ENCODE measurements around the gene FOXP1.

DNA sequence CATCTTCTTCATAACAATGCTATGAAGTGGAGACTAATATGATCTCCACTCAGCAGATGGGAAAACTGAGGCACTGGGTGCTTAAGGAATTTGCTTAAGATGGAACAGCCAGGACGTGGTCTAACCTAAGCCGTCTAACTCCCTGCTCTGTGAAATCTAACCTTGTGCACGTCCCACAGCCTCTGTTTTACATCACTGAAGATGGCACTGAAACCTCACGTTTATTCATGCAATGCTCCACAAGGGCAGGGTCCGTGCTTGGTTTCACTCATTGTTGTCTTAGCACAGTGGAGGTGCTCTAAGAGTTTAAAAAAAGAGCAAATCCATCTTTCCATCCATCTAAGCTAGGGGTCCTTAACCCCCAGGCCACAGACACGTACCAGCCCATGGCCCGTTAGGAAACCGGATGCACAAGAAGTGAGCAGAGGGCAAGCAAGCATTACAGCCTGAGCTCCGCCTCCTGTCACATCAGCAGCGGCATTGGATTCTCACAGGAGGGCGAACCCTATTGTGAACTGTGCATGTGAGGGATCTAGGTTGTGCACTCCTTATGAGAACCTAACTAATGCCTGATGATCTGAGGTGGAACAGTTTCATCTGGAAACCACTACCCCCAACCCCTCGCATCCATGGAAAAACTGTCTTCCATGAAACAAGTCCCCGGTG lies 118.0 kb downstream of the FOXP1 start:
- TF ChIP-seq POLR2AphosphoS5 (IDR thresholded peaks at IDR 0.05) = no peak
- TF ChIP-seq, protein P1, sequence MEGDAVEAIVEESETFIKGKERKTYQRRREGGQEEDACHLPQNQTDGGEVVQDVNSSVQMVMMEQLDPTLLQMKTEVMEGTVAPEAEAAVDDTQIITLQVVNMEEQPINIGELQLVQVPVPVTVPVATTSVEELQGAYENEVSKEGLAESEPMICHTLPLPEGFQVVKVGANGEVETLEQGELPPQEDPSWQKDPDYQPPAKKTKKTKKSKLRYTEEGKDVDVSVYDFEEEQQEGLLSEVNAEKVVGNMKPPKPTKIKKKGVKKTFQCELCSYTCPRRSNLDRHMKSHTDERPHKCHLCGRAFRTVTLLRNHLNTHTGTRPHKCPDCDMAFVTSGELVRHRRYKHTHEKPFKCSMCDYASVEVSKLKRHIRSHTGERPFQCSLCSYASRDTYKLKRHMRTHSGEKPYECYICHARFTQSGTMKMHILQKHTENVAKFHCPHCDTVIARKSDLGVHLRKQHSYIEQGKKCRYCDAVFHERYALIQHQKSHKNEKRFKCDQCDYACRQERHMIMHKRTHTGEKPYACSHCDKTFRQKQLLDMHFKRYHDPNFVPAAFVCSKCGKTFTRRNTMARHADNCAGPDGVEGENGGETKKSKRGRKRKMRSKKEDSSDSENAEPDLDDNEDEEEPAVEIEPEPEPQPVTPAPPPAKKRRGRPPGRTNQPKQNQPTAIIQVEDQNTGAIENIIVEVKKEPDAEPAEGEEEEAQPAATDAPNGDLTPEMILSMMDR (IDR thresholded peaks at IDR 0.05) = no peak
